ENCODE measurements around the gene ITGAX.

- TF ChIP-seq ZNF217 (IDR thresholded peaks at IDR 0.05): 0 out of 2 replicates have a peak, but pooled peaks have one; percentile 26
- no peak for TF ChIP-seq POLR2A (IDR thresholded peaks at IDR 0.05; ENCODE audit: low read depth, low read length)
- no peak for TF ChIP-seq NBN (IDR thresholded peaks at IDR 0.05)
- TF ChIP-seq POLR2AphosphoS2 (IDR thresholded peaks at IDR 0.05; ENCODE audit: low read depth, low read length): no peak
- no peak for TF ChIP-seq MAX (IDR thresholded peaks at IDR 0.05; ENCODE audit: low read depth, low read length)
- TF ChIP-seq RFX5 (IDR thresholded peaks at IDR 0.05; ENCODE audit: low read depth, low read length): no peak
- TF ChIP-seq GABPA (IDR thresholded peaks at IDR 0.05; ENCODE audit: low read depth): no peak
- no peak for TF ChIP-seq POLR2AphosphoS5 (IDR thresholded peaks at IDR 0.05; ENCODE audit: low read length)
- no peak for TF ChIP-seq CTCF (IDR thresholded peaks at IDR 0.05 in 2 of 3, conservative IDR thresholded peaks at IDR 0.05 in 1 of 3; ENCODE audit: control insufficient read depth in 2 of 3, extremely low read depth in 1 of 3, insufficient read depth in 1 of 3, low read depth in 3 of 3, low read length in 3 of 3)
- TF ChIP-seq TARDBP (IDR thresholded peaks at IDR 0.05; ENCODE audit: borderline replicate concordance): no peak
Measured at GRCh38 chr16:31350275-31351005, 4.5 kb upstream of the ITGAX start.

All from GM12878 (cell line).